ENCODE data around the gene ARHGAP9. TPM values are rescaled to one million over a fixed set of nuclear protein-coding genes. Genes with fewer than 3 reads are reported as not detected.
"Not testable (repeated sequence)": the region's sequence is repeated elsewhere in the genome, so short reads cannot be mapped to it uniquely, and the experiment has no call there.

Gene ARHGAP9
- total RNA-seq, 1 donor from 2014 or later, result 102 TPM

GRCh38 chr12:57438400-57438799 is 41.3 kb downstream of the ARHGAP9 start:
- DNase-seq (ENCODE audit: low spot score), result no peak
- H3K36me3 Mint-ChIP-seq (ENCODE audit: low read depth), result peaks cover 4% of the 10 kb centered on the region
- no peak overlapping the region for H3K4me3 Mint-ChIP-seq
- peaks cover 13% of the 10 kb centered on the region for H3K27me3 Mint-ChIP-seq (ENCODE audit: insufficient read depth)
- H3K4me1 Mint-ChIP-seq (ENCODE audit: low read depth), result peaks cover 4% of the 10 kb centered on the region
- intact Hi-C loops (cut with micrococcal nuclease), result no loop called here
- no peak overlapping the region for H3K27ac Mint-ChIP-seq
- peaks cover 8% of the 10 kb centered on the region for H3K9me3 Mint-ChIP-seq

GRCh38 chr12:57435293-57435692 is 44.4 kb downstream of the ARHGAP9 start:
- DNase-seq (ENCODE audit: low spot score), result no peak

GRCh38 chr12:57434517-57435223 is 45.0 kb downstream of the ARHGAP9 start, which contains the start of gene INHBC:
TSS of gene INHBC (plus strand) at chr12:57434784. CDS start at chr12:57434887, 103 bp downstream.
- H3K27ac Mint-ChIP-seq, result peak within 1 kb of the TSS; percentile 25
- H3K4me3 Mint-ChIP-seq, result peak within 1 kb of the TSS; percentile 22
- peaks cover 21% of the 10 kb centered on the region for H3K4me1 Mint-ChIP-seq (ENCODE audit: low read depth)
- DNase-seq (ENCODE audit: low spot score), result no peak
- H3K36me3 Mint-ChIP-seq (ENCODE audit: low read depth), result no peaks in the 10 kb centered on the region
- H3K27me3 Mint-ChIP-seq (ENCODE audit: insufficient read depth), result peaks cover 2% of the 10 kb centered on the region
- intact Hi-C loops (cut with micrococcal nuclease), result no loop called here
- H3K9me3 Mint-ChIP-seq, result no peaks in the 10 kb centered on the region

More at GRCh38 chr12:57435293-57435692, 44.4 kb downstream of the ARHGAP9 start:
- Mint-ChIP-seq H3K36me3 (ENCODE audit: low read depth) (no peaks in the 10 kb centered on the region), H3K27me3 (ENCODE audit: insufficient read depth) (peaks cover 2% of the 10 kb centered on the region), H3K4me1 (ENCODE audit: low read depth) (peaks cover 15% of the 10 kb centered on the region), H3K27ac (peak overlapping the region; percentile 25), H3K9me3 (no peaks in the 10 kb centered on the region), H3K4me3 (peak overlapping the region; percentile 22)
- intact Hi-C loops (cut with micrococcal nuclease), result no loop called here

- no peak overlapping the region for H3K4me3 Mint-ChIP-seq
- intact Hi-C loops (cut with micrococcal nuclease), result no loop called here
Measured at GRCh38 chr12:57433370-57433769, 46.3 kb downstream of the ARHGAP9 start.

GRCh38 chr12:57431654-57432188 is 47.9 kb downstream of the ARHGAP9 start:
- DNase-seq (ENCODE audit: low spot score), result no peak
- peak overlapping the region; percentile 98 for H3K27ac Mint-ChIP-seq
- H3K4me1 Mint-ChIP-seq (ENCODE audit: low read depth), result peaks cover 29% of the 10 kb centered on the region
- peaks cover 5% of the 10 kb centered on the region for H3K36me3 Mint-ChIP-seq (ENCODE audit: low read depth)
- H3K9me3 Mint-ChIP-seq, result no peaks in the 10 kb centered on the region
- peak overlapping the region; percentile 92 for H3K4me3 Mint-ChIP-seq
- H3K27me3 Mint-ChIP-seq (ENCODE audit: insufficient read depth), result no peaks in the 10 kb centered on the region
- intact Hi-C loops (cut with micrococcal nuclease), result loop anchor here (1.0 to 2.0 kb wide), 4 partner anchors 28 to 151 kb away; partner anchors contain the start of genes DDIT3, GLI1 and MARS1

More at GRCh38 chr12:57433370-57433769, 46.3 kb downstream of the ARHGAP9 start:
- no peaks in the 10 kb centered on the region for H3K9me3 Mint-ChIP-seq
- H3K36me3 Mint-ChIP-seq (ENCODE audit: low read depth), result peaks cover 5% of the 10 kb centered on the region
- peaks cover 28% of the 10 kb centered on the region for H3K4me1 Mint-ChIP-seq (ENCODE audit: low read depth)
- H3K27me3 Mint-ChIP-seq (ENCODE audit: insufficient read depth), result no peaks in the 10 kb centered on the region
- no peak for DNase-seq (ENCODE audit: low spot score)
- no peak overlapping the region for H3K27ac Mint-ChIP-seq

- intact Hi-C loops (cut with micrococcal nuclease), result loop anchor here (1.0 to 2.0 kb wide), 4 partner anchors 28 to 151 kb away; partner anchors contain the start of genes DDIT3, GLI1 and MARS1
- peak within 1 kb of the TSS; percentile 99 for H3K27ac Mint-ChIP-seq
- no peaks in the 10 kb centered on the region for H3K27me3 Mint-ChIP-seq (ENCODE audit: insufficient read depth)
- peaks cover 5% of the 10 kb centered on the region for H3K36me3 Mint-ChIP-seq (ENCODE audit: low read depth)
- H3K9me3 Mint-ChIP-seq, result no peaks in the 10 kb centered on the region
- peak; percentile 90 for DNase-seq (ENCODE audit: low spot score)
- H3K4me1 Mint-ChIP-seq (ENCODE audit: low read depth), result peaks cover 34% of the 10 kb centered on the region
- peak within 1 kb of the TSS; percentile 98 for H3K4me3 Mint-ChIP-seq
Measured at GRCh38 chr12:57430931-57431566, 48.6 kb downstream of the ARHGAP9 start, which contains the start of gene R3HDM2. TSS of gene R3HDM2 (minus strand) at chr12:57431043. CDS start at chr12:57310428, 120,615 bp downstream.

GRCh38 chr12:57430112-57430930 is 49.3 kb downstream of the ARHGAP9 start:
- intact Hi-C loops (cut with micrococcal nuclease), result loop anchor here (2.0 kb wide), 1 partner anchor 58 kb away; the partner anchor contains the start of gene MARS1
- DNase-seq (ENCODE audit: low spot score), result peak; percentile 57
- Mint-ChIP-seq H3K9me3 (no peaks in the 10 kb centered on the region), H3K4me3 (peak overlapping the region; percentile 98), H3K4me1 (ENCODE audit: low read depth) (peaks cover 32% of the 10 kb centered on the region), H3K27ac (peak overlapping the region; percentile 99), H3K27me3 (ENCODE audit: insufficient read depth) (no peaks in the 10 kb centered on the region), H3K36me3 (ENCODE audit: low read depth) (peaks cover 7% of the 10 kb centered on the region)

GRCh38 chr12:57429473-57430111 is 50.1 kb downstream of the ARHGAP9 start:
- Mint-ChIP-seq H3K4me3 (peak overlapping the region; percentile 98), H3K27ac (peak overlapping the region; percentile 99), H3K9me3 (no peaks in the 10 kb centered on the region), H3K27me3 (ENCODE audit: insufficient read depth) (no peaks in the 10 kb centered on the region), H3K4me1 (ENCODE audit: low read depth) (peaks cover 29% of the 10 kb centered on the region), H3K36me3 (ENCODE audit: low read depth) (peaks cover 8% of the 10 kb centered on the region)
- no peak for DNase-seq (ENCODE audit: low spot score)
- intact Hi-C loops (cut with micrococcal nuclease), result loop anchor here (2.0 kb wide), 1 partner anchor 59 kb away; the partner anchor contains the start of gene MARS1

- DNase-seq (ENCODE audit: low spot score), result no peak
- Mint-ChIP-seq H3K27ac (peak overlapping the region; percentile 80), H3K9me3 (no peaks in the 10 kb centered on the region), H3K36me3 (ENCODE audit: low read depth) (peaks cover 11% of the 10 kb centered on the region), H3K27me3 (ENCODE audit: insufficient read depth) (no peaks in the 10 kb centered on the region), H3K4me3 (peak overlapping the region; percentile 82), H3K4me1 (ENCODE audit: low read depth) (peaks cover 29% of the 10 kb centered on the region)
- intact Hi-C loops (cut with micrococcal nuclease), result no loop called here
Measured at GRCh38 chr12:57428965-57429364, 50.7 kb downstream of the ARHGAP9 start.

- H3K27me3 Mint-ChIP-seq (ENCODE audit: insufficient read depth); DNase-seq (ENCODE audit: low spot score); intact Hi-C loops (cut with micrococcal nuclease); H3K9me3 Mint-ChIP-seq; H3K27ac Mint-ChIP-seq; H3K4me3 Mint-ChIP-seq: not testable (repeated sequence)
- H3K4me1 Mint-ChIP-seq (ENCODE audit: low read depth), result peaks cover 29% of the 10 kb centered on the region
- peaks cover 19% of the 10 kb centered on the region for H3K36me3 Mint-ChIP-seq (ENCODE audit: low read depth)
Measured at GRCh38 chr12:57426948-57427347, 52.7 kb downstream of the ARHGAP9 start.
